Measurements from ENCODE around the gene SPSB4. TPM values are rescaled to one million over a fixed set of nuclear protein-coding genes. Genes with fewer than 3 reads are reported as not detected.

SPSB4 gene
- total RNA-seq, 1 experiment from 2014 or later: 0.05 TPM

DNA sequence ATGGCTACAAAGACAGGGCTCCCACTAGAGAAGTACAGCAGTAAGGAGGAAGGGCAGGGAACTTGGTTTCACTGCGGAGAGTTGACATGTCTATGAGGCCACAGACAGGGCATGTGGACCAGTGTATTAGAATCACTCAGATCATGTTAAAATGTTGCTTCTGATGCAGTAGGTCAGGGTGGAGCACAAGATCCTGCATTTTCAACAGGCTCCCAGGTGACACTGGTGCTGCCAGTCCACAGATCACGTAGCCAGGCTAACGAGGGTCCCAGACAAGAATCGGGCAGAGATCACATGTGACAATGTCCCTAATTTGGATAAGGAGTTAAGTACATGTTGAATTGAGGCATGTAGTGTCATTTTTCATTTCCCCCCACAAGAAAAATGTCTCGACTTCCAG, 73.6 kb downstream of the SPSB4 start:
- H3K27me3 ChIP-seq (ENCODE audit: control insufficient read depth, insufficient read depth, low read length): peaks cover 2% of the 10 kb centered on the region
- DNase-seq (ENCODE audit: low read depth, low spot score) (no peak), ATAC-seq (no peak)
- no peak overlapping the region for H3K4me3 ChIP-seq (ENCODE audit: low read depth in 2 of 2, low read length in 2 of 2)
- intact Hi-C loops (cut with micrococcal nuclease; ENCODE audit: unreplicated experiment): no loop called here
- no peak overlapping the region for H3K27ac ChIP-seq (ENCODE audit: low read length)
- CTCF ChIA-PET: no interaction called here
- no peaks in the 10 kb centered on the region for H3K4me1 ChIP-seq (ENCODE audit: control insufficient read depth, insufficient read depth, low read length)
- H3K36me3 ChIP-seq (ENCODE audit: control insufficient read depth, insufficient read depth, low read length): no peaks in the 10 kb centered on the region
- POLR2A ChIA-PET: no interaction called here
- H3K9me3 ChIP-seq (ENCODE audit: control insufficient read depth, insufficient read depth, low read depth, low read length): no peaks in the 10 kb centered on the region
- no TSS peak for BruUV-seq (replicated peaks)
- TF ChIP-seq, protein P1, sequence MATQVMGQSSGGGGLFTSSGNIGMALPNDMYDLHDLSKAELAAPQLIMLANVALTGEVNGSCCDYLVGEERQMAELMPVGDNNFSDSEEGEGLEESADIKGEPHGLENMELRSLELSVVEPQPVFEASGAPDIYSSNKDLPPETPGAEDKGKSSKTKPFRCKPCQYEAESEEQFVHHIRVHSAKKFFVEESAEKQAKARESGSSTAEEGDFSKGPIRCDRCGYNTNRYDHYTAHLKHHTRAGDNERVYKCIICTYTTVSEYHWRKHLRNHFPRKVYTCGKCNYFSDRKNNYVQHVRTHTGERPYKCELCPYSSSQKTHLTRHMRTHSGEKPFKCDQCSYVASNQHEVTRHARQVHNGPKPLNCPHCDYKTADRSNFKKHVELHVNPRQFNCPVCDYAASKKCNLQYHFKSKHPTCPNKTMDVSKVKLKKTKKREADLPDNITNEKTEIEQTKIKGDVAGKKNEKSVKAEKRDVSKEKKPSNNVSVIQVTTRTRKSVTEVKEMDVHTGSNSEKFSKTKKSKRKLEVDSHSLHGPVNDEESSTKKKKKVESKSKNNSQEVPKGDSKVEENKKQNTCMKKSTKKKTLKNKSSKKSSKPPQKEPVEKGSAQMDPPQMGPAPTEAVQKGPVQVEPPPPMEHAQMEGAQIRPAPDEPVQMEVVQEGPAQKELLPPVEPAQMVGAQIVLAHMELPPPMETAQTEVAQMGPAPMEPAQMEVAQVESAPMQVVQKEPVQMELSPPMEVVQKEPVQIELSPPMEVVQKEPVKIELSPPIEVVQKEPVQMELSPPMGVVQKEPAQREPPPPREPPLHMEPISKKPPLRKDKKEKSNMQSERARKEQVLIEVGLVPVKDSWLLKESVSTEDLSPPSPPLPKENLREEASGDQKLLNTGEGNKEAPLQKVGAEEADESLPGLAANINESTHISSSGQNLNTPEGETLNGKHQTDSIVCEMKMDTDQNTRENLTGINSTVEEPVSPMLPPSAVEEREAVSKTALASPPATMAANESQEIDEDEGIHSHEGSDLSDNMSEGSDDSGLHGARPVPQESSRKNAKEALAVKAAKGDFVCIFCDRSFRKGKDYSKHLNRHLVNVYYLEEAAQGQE (IDR thresholded peaks at IDR 0.05; ENCODE audit: insufficient read depth in 1 of 2, low read depth in 2 of 2, low read length in 1 of 2): no peak
- TF ChIP-seq TCF7L2 (IDR thresholded peaks at IDR 0.05; ENCODE audit: low read depth, low read length): no peak
- TF ChIP-seq, protein P2, sequence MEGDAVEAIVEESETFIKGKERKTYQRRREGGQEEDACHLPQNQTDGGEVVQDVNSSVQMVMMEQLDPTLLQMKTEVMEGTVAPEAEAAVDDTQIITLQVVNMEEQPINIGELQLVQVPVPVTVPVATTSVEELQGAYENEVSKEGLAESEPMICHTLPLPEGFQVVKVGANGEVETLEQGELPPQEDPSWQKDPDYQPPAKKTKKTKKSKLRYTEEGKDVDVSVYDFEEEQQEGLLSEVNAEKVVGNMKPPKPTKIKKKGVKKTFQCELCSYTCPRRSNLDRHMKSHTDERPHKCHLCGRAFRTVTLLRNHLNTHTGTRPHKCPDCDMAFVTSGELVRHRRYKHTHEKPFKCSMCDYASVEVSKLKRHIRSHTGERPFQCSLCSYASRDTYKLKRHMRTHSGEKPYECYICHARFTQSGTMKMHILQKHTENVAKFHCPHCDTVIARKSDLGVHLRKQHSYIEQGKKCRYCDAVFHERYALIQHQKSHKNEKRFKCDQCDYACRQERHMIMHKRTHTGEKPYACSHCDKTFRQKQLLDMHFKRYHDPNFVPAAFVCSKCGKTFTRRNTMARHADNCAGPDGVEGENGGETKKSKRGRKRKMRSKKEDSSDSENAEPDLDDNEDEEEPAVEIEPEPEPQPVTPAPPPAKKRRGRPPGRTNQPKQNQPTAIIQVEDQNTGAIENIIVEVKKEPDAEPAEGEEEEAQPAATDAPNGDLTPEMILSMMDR (IDR thresholded peaks at IDR 0.05): no peak
- no peak for TF ChIP-seq SIN3A (IDR thresholded peaks at IDR 0.05; ENCODE audit: borderline replicate concordance, insufficient read depth, low read depth, low read length)
- no peak for TF ChIP-seq POLR2AphosphoS5 (IDR thresholded peaks at IDR 0.05; ENCODE audit: low read depth, low read length)
- in situ Hi-C loops (cut with HindIII; ENCODE audit: low pct_unique_long_range_greater_than_20kb, low sequenced_read_pairs): no loop called here

DNA sequence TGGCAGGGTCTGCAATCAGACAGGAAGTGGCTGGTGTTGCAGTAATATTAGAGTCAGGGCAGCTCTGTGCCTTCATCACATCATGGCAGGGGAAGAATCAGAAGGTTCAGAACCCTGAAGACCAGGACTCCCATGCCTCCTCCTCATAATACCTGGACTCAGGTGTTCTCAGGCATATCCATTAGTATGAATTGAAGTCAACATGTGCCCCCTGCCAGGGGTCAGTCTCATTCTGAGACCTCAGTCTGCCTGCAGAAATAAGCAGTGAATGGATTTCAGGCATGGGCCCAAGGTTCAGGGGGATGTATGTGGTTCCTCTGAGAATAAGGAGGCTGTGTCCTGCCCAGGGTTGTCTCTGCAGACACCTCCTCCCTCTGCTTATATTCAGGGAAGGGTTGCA, 74.2 kb downstream of the SPSB4 start:
- no peak overlapping the region for H3K27ac ChIP-seq (ENCODE audit: low read length)
- CTCF ChIA-PET: no interaction called here
- no peaks in the 10 kb centered on the region for H3K36me3 ChIP-seq (ENCODE audit: control insufficient read depth, insufficient read depth, low read length)
- TF ChIP-seq TCF7L2 (IDR thresholded peaks at IDR 0.05; ENCODE audit: low read depth, low read length): no peak
- TF ChIP-seq SIN3A (IDR thresholded peaks at IDR 0.05; ENCODE audit: borderline replicate concordance, insufficient read depth, low read depth, low read length): no peak
- TF ChIP-seq, protein P1 (IDR thresholded peaks at IDR 0.05; ENCODE audit: insufficient read depth in 1 of 2, low read depth in 2 of 2, low read length in 1 of 2): no peak
- TF ChIP-seq POLR2AphosphoS5 (IDR thresholded peaks at IDR 0.05; ENCODE audit: low read depth, low read length): no peak
- TF ChIP-seq, protein P2 (IDR thresholded peaks at IDR 0.05): no peak
- no TSS peak for BruUV-seq (replicated peaks)
- intact Hi-C loops (cut with micrococcal nuclease; ENCODE audit: unreplicated experiment) (no loop called here), in situ Hi-C loops (cut with HindIII; ENCODE audit: low pct_unique_long_range_greater_than_20kb, low sequenced_read_pairs) (no loop called here)
- DNase-seq (ENCODE audit: low read depth, low spot score) (no peak), ATAC-seq (no peak)
- H3K4me3 ChIP-seq (ENCODE audit: low read depth in 2 of 2, low read length in 2 of 2): no peak overlapping the region
- peaks cover 2% of the 10 kb centered on the region for H3K27me3 ChIP-seq (ENCODE audit: control insufficient read depth, insufficient read depth, low read length)
- H3K4me1 ChIP-seq (ENCODE audit: control insufficient read depth, insufficient read depth, low read length): no peaks in the 10 kb centered on the region
- no peaks in the 10 kb centered on the region for H3K9me3 ChIP-seq (ENCODE audit: control insufficient read depth, insufficient read depth, low read depth, low read length)
- POLR2A ChIA-PET: no interaction called here
